Measurements from ENCODE around the gene HECTD2.
"Not testable (repeated sequence)": the region's sequence is repeated elsewhere in the genome, so short reads cannot be mapped to it uniquely, and the experiment has no call there.

Gene HECTD2

GRCh38 chr10:91525896-91526712 is 116.0 kb downstream of the HECTD2 start:
- ATAC-seq (no peak), DNase-seq (no peak)
- Mint-ChIP-seq H3K27ac (no peak overlapping the region), H3K4me3 (no peak overlapping the region), H3K4me1 (no peaks in the 10 kb centered on the region), H3K36me3 (ENCODE audit: low read depth) (no peaks in the 10 kb centered on the region), H3K27me3 (peaks cover 14% of the 10 kb centered on the region), H3K9me3 (no peaks in the 10 kb centered on the region)

- DNase-seq (no peak), ATAC-seq (no peak)
- Mint-ChIP-seq H3K4me3 (no peak overlapping the region), H3K27me3 (peaks cover 13% of the 10 kb centered on the region), H3K36me3 (ENCODE audit: low read depth) (no peaks in the 10 kb centered on the region), H3K27ac (no peak overlapping the region), H3K9me3 (no peaks in the 10 kb centered on the region), H3K4me1 (no peaks in the 10 kb centered on the region)
Measured at GRCh38 chr10:91528080-91528479, 117.9 kb downstream of the HECTD2 start.

GRCh38 chr10:91528768-91529167 is 118.6 kb downstream of the HECTD2 start:
- ATAC-seq, result no peak
- no peak overlapping the region for H3K4me3 Mint-ChIP-seq
- H3K36me3 Mint-ChIP-seq (ENCODE audit: low read depth), result no peaks in the 10 kb centered on the region
- DNase-seq, result no peak
- no peaks in the 10 kb centered on the region for H3K9me3 Mint-ChIP-seq
- H3K27me3 Mint-ChIP-seq, result peaks cover 9% of the 10 kb centered on the region
- H3K4me1 Mint-ChIP-seq, result no peaks in the 10 kb centered on the region
- H3K27ac Mint-ChIP-seq, result no peak overlapping the region

GRCh38 chr10:91534789-91535188 is 124.6 kb downstream of the HECTD2 start:
- not testable (repeated sequence) for H3K9me3 Mint-ChIP-seq; H3K4me3 Mint-ChIP-seq; ATAC-seq; H3K27ac Mint-ChIP-seq; H3K4me1 Mint-ChIP-seq; DNase-seq; H3K36me3 Mint-ChIP-seq (ENCODE audit: low read depth); H3K27me3 Mint-ChIP-seq

GRCh38 chr10:91536111-91536510 is 126.0 kb downstream of the HECTD2 start:
- DNase-seq (no peak), ATAC-seq (no peak)
- Mint-ChIP-seq H3K27ac (no peak overlapping the region), H3K27me3 (peaks cover 2% of the 10 kb centered on the region), H3K36me3 (ENCODE audit: low read depth) (no peaks in the 10 kb centered on the region), H3K4me3 (no peak overlapping the region), H3K9me3 (no peaks in the 10 kb centered on the region), H3K4me1 (no peaks in the 10 kb centered on the region)

GRCh38 chr10:91536733-91537132 is 126.6 kb downstream of the HECTD2 start:
- no peaks in the 10 kb centered on the region for H3K4me1 Mint-ChIP-seq
- no peaks in the 10 kb centered on the region for H3K9me3 Mint-ChIP-seq
- peaks cover 2% of the 10 kb centered on the region for H3K27me3 Mint-ChIP-seq
- no peak for DNase-seq
- no peaks in the 10 kb centered on the region for H3K36me3 Mint-ChIP-seq (ENCODE audit: low read depth)
- H3K4me3 Mint-ChIP-seq, result no peak overlapping the region
- H3K27ac Mint-ChIP-seq, result no peak overlapping the region
- no peak for ATAC-seq

GRCh38 chr10:91537614-91538383 is 127.7 kb downstream of the HECTD2 start:
- H3K9me3 Mint-ChIP-seq, result no peaks in the 10 kb centered on the region
- H3K4me3 Mint-ChIP-seq, result no peak overlapping the region
- H3K4me1 Mint-ChIP-seq, result no peaks in the 10 kb centered on the region
- H3K27me3 Mint-ChIP-seq, result peaks cover 5% of the 10 kb centered on the region
- DNase-seq, result no peak
- no peak overlapping the region for H3K27ac Mint-ChIP-seq
- no peaks in the 10 kb centered on the region for H3K36me3 Mint-ChIP-seq (ENCODE audit: low read depth)
- ATAC-seq, result no peak

GRCh38 chr10:91539930-91540329 is 129.8 kb downstream of the HECTD2 start:
- DNase-seq, result no peak
- Mint-ChIP-seq H3K9me3 (no peaks in the 10 kb centered on the region), H3K36me3 (ENCODE audit: low read depth) (no peaks in the 10 kb centered on the region), H3K27me3 (peaks cover 5% of the 10 kb centered on the region), H3K4me1 (no peaks in the 10 kb centered on the region), H3K27ac (no peak overlapping the region), H3K4me3 (no peak overlapping the region)
- ATAC-seq, result no peak

- DNase-seq, result no peak
- Mint-ChIP-seq H3K9me3 (no peaks in the 10 kb centered on the region), H3K4me1 (no peaks in the 10 kb centered on the region), H3K27ac (no peak overlapping the region), H3K27me3 (peaks cover 5% of the 10 kb centered on the region), H3K4me3 (no peak overlapping the region), H3K36me3 (ENCODE audit: low read depth) (no peaks in the 10 kb centered on the region)
- ATAC-seq, result no peak
Measured at GRCh38 chr10:91540733-91541132, 130.6 kb downstream of the HECTD2 start.

- no peak for ATAC-seq
- Mint-ChIP-seq H3K36me3 (ENCODE audit: low read depth) (no peaks in the 10 kb centered on the region), H3K27me3 (peaks cover 7% of the 10 kb centered on the region), H3K27ac (no peak overlapping the region), H3K4me1 (no peaks in the 10 kb centered on the region), H3K9me3 (no peaks in the 10 kb centered on the region), H3K4me3 (no peak overlapping the region)
- no peak for DNase-seq
Measured at GRCh38 chr10:91541481-91541880, 131.3 kb downstream of the HECTD2 start.

- DNase-seq (no peak), ATAC-seq (no peak)
- Mint-ChIP-seq H3K27ac (no peak overlapping the region), H3K4me3 (no peak overlapping the region), H3K9me3 (no peaks in the 10 kb centered on the region), H3K36me3 (ENCODE audit: low read depth) (no peaks in the 10 kb centered on the region), H3K27me3 (peaks cover 7% of the 10 kb centered on the region), H3K4me1 (no peaks in the 10 kb centered on the region)
Measured at GRCh38 chr10:91545384-91545783, 135.2 kb downstream of the HECTD2 start.

- H3K27me3 Mint-ChIP-seq, result peaks cover 7% of the 10 kb centered on the region
Measured at GRCh38 chr10:91545838-91546237, 135.7 kb downstream of the HECTD2 start.

GRCh38 chr10:91549262-91549661 is 139.1 kb downstream of the HECTD2 start:
- H3K36me3 Mint-ChIP-seq (ENCODE audit: low read depth), result no peaks in the 10 kb centered on the region
- H3K27ac Mint-ChIP-seq, result no peak overlapping the region
- no peak overlapping the region for H3K4me3 Mint-ChIP-seq
- H3K9me3 Mint-ChIP-seq, result no peaks in the 10 kb centered on the region
- H3K27me3 Mint-ChIP-seq, result peaks cover 4% of the 10 kb centered on the region
- H3K4me1 Mint-ChIP-seq, result no peaks in the 10 kb centered on the region
- DNase-seq (no peak), ATAC-seq (no peak)

More at GRCh38 chr10:91545838-91546237, 135.7 kb downstream of the HECTD2 start:
- Mint-ChIP-seq H3K9me3 (no peaks in the 10 kb centered on the region), H3K36me3 (ENCODE audit: low read depth) (no peaks in the 10 kb centered on the region), H3K27ac (no peak overlapping the region), H3K4me3 (no peak overlapping the region), H3K4me1 (no peaks in the 10 kb centered on the region)
- DNase-seq (no peak), ATAC-seq (no peak)

GRCh38 chr10:91550021-91550420 is 139.9 kb downstream of the HECTD2 start:
- ATAC-seq (no peak), DNase-seq (no peak)
- H3K4me1 Mint-ChIP-seq, result no peaks in the 10 kb centered on the region
- no peaks in the 10 kb centered on the region for H3K9me3 Mint-ChIP-seq
- H3K36me3 Mint-ChIP-seq (ENCODE audit: low read depth), result no peaks in the 10 kb centered on the region
- H3K4me3 Mint-ChIP-seq, result no peak overlapping the region
- peaks cover 4% of the 10 kb centered on the region for H3K27me3 Mint-ChIP-seq
- H3K27ac Mint-ChIP-seq, result no peak overlapping the region

- ATAC-seq (peak; percentile 60), DNase-seq (no peak)
- H3K36me3 Mint-ChIP-seq (ENCODE audit: low read depth), result no peaks in the 10 kb centered on the region
- no peaks in the 10 kb centered on the region for H3K9me3 Mint-ChIP-seq
- no peak overlapping the region for H3K4me3 Mint-ChIP-seq
- no peak overlapping the region for H3K27ac Mint-ChIP-seq
- H3K27me3 Mint-ChIP-seq, result peaks cover 2% of the 10 kb centered on the region
- no peaks in the 10 kb centered on the region for H3K4me1 Mint-ChIP-seq
Measured at GRCh38 chr10:91551856-91552255, 141.7 kb downstream of the HECTD2 start.
